Right forelimb (tissue), 1 donor: ENCODE data around the gene ARCN1.

Source experiments
- DNase-seq: peaks from one replicate; pipeline ENCODE4 v3.0.0-alpha.2; 2018

The ARCN1 gene

GRCh38 chr11:118572061-118572980, at the start of gene ARCN1:
TSS of gene ARCN1 (plus strand) at chr11:118572409. CDS start at chr11:118572548, 139 bp downstream.
- peak; percentile 94 for DNase-seq

GRCh38 chr11:118522571-118523072, 49.6 kb upstream of the ARCN1 start:
- DNase-seq: no peak

- no peak for DNase-seq
Measured at GRCh38 chr11:118524356-118524755, 47.9 kb upstream of the ARCN1 start.

DNA sequence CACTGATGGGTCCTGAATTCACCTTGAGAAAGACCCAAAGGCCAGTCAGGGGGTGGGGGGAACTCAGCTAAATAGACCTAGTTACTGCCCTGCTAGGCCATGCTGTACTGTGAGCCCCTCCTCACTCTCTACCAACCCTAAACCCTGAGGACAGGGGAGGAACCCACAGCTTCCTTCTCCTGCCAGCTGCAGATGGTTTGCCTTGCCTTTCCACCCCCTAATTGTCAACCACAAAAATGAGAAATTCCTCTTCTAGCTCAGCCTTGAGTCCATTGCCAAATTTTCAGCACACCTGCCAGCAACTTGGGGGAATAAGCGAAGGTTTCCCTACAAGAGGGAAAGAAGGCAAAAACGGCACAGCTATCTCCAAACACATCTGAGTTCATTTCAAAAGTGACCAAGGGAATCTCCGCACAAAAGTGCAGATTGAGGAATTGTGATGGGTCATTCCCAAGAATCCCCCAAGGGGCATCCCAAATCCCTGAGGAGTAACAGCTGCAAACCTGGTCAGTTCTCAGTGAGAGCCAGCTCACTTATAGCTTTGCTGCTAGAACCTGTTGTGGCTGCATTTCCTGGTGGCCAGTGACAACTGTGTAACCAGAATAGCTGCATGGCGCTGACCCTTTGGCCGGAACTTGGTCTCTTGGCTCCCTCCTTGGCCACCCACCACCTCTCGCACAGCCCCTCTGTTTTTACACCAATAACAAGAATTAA, 47.3 kb upstream of the ARCN1 start:
- no peak for DNase-seq

- DNase-seq: no peak
Measured at GRCh38 chr11:118526688-118527087, 45.5 kb upstream of the ARCN1 start.

GRCh38 chr11:118527109-118527508, 45.1 kb upstream of the ARCN1 start, which contains the start of gene TTC36:
TSS of gene TTC36 (plus strand) at chr11:118527474. CDS start at chr11:118527495, 21 bp downstream.
- DNase-seq: no peak

DNA sequence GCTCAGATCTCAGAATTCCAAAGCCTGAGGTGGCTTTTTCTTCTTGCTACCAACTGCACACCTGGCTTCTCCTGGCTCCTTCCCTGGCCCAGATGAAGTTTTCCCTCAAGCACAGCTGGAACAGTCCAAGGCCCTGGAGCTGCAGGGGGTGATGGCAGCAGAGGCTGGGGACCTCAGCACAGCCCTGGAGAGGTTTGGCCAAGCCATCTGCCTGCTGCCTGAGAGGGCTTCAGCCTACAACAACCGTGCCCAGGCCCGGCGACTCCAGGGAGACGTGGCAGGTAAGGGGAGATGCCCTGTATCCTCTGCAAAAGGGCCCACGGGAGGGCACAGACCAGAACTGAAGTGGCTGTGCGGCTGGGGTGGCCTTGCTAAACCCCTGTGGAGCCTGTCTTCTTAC, 43.7 kb upstream of the ARCN1 start:
- no peak for DNase-seq

DNA sequence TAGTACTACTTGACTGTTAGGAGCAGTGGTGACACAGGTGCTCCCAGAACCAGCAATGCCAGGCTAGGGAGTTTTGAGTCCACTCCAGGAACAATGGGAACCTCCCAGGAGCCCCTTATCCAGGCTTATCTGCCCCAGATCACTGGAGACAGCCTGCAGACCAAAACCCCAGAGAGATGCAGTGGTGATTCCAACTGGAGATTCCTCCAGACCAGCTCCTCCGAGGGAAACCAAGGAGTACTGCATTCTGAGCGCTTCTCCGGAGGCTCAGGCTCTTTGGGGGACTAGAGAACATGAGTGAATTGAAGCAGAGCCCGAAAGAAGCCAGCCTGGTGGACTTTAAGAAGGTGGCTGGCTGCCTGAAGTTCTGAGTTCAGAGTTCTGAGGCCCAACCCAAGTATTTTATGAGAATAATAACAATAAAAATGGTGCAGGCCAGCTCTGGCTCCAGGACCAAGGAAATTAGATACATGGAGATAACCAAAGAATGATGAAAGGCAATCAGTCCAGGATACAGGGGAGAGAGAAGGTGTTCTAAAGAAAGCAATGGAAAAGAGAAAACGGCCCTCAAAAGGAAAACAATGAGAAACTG, 42.5 kb upstream of the ARCN1 start:
- no peak for DNase-seq

DNA sequence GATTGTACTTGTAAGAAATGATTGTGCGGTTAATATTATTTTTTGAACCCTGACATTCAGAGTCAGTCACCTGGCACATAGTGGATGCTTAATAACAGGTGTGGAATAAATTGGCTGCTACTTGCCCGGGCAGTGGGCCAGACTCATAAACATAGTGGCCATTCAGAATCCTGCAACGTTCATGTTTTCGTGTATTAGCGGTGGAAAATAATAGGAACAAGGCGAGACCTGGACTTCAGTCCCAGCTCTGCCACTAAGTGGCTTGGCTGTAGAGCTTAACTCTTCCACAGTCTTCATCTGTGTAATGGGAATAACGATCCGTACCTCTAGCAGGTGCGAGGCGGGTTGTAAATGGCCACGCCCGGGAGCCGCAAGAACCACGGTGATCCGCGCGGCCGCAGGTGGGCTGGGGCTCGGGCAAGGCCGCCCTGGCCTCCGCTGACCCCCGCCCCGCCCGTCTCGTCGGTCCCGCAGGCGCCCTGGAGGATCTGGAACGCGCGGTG, 42.0 kb upstream of the ARCN1 start:
- DNase-seq: no peak

DNA sequence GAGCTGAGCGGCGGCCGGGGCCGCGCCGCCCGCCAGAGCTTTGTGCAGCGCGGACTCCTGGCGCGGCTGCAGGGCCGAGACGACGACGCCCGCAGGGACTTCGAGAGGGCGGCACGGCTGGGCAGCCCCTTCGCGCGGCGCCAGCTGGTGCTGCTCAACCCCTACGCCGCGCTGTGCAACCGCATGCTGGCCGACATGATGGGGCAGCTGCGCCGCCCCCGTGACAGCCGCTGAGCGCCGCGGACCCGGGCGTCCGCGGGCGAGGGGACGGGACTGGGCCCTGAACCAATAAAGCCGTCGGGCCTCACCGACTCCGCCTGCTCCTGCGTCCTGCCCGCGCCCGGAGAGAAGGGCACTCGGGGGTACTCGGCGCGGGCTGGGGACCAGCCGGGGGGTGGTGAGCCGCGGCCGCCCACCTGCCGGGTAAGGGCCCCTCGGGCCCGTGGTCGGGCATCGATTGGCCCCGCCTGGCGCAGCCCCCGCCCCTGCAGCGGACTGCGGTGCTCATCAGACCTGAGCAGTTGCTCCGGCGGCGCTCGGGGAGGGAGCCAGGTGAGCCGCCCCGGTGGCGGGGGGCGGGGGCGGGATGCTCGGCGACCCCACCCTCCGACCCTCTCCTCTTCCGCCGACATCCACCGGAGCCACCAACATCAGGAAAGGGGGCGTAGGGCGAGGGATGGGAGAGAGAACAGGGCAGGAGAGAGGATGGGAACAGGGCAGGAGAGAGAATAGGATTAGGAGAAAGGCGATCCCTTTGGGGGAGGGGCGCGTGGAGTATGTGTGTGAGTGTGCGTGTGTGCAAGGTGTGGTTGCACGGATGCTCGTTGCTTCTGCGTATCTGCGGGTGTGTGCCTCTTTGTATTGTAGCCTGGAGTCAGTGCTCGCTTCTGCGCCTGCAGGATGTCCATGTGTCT, 41.3 kb upstream of the ARCN1 start, which contains the start of gene TMEM25:
Gene TMEM25 (plus strand): TSS at position 510 of the 914 bp plus-strand sequence. CDS start 610 bp downstream, outside the sequence.
- peak; percentile 83 for DNase-seq

DNA sequence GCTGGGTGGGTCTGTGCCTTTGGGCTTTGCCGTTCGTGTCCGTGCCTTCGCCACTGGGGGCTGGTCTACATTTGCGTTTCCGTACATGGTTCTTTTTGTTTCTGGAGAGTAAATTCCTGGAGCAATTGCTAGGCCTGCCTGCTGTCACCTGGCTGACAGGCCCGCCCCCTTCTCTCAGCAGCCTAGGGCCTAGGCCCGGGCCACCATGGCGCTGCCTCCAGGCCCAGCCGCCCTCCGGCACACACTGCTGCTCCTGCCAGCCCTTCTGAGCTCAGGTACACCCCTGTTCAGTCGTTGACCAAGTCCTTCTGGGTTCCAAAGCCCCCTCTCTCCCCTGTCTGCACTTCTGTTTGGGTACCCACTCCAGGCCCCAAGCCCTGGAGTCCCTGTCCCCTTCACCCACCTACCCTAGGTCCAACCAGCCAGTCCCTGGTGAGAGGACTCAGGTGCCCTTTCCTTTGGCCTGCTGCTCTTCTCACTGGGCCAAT, 40.6 kb upstream of the ARCN1 start:
- DNase-seq: no peak

DNA sequence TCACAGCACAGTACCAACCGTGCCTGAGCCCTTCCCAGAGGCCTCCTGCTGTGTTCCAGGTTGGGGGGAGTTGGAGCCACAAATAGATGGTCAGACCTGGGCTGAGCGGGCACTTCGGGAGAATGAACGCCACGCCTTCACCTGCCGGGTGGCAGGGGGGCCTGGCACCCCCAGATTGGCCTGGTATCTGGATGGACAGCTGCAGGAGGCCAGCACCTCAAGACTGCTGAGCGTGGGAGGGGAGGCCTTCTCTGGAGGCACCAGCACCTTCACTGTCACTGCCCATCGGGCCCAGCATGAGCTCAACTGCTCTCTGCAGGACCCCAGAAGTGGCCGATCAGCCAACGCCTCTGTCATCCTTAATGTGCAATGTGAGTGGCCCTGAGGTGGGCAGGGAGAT, 40.1 kb upstream of the ARCN1 start:
- no peak for DNase-seq

GRCh38 chr11:118532852-118533768, 39.1 kb upstream of the ARCN1 start:
- no peak for DNase-seq

DNA sequence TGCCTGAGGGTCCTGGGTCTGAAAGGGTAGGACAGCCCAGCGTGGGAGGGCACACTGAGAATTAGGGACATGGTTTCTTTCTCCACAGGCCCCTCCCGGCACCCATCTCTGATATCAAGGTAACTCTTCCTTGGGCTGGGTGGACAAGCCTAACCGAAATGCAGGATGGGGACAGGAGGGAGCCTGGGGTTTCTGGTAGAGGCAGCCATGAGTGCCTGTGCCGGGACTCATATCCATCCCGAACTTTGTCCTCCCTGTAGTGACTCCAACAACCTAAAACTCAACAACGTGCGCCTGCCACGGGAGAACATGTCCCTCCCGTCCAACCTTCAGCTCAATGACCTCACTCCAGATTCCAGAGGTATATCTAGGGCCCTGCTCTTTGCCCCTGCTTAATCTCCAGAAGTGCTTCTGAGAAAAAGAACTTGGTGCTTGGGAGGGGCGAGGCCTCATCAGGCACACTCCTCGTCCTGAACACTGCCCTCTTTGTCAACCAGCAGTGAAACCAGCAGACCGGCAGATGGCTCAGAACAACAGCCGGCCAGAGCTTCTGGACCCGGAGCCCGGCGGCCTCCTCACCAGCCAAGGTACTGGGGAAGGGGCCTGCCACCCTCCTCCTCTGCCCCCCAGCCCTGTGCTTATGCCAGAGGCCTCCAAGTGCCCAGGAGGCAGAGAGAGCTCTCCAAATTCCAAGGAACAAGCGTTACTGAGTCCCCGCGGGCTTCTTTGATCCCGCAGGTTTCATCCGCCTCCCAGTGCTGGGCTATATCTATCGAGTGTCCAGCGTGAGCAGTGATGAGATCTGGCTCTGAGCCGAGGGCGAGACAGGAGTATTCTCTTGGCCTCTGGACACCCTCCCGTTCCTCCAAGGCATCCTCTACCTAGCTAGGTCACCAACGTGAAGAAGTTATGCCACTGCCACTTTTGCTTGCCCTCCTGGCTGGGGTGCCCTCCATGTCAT, 38.2 kb upstream of the ARCN1 start:
- no peak for DNase-seq

- no peak for DNase-seq
Measured at GRCh38 chr11:118535261-118535660, 36.9 kb upstream of the ARCN1 start.

GRCh38 chr11:118536726-118537125, 35.5 kb upstream of the ARCN1 start:
- no peak for DNase-seq

DNA sequence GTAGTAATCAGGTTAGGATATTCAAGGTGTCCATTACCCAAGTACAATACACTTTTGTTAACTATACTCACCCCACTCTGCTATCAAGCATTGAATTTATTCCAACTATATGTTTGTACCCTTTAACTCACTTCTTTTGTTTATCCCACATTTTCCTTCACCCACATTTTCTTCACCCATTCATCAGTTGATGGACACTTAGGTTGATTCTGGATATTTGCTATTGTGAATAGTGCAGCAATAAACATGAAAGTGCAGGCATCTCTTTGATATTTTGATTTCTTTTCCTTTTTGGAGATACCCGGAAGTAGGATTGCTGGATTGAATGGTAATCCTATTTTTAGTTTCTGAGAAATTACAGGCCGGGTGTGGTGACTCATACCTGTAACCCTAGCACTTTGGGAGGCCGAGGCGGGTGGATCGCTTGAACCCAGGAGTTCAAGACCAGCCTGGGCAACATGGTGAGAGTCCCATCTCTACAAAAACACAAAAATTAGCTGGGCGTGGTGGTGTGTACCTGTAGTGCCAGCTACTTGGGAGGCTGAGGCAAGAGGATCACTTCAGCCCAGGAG, 34.7 kb upstream of the ARCN1 start:
- no peak for DNase-seq

DNA sequence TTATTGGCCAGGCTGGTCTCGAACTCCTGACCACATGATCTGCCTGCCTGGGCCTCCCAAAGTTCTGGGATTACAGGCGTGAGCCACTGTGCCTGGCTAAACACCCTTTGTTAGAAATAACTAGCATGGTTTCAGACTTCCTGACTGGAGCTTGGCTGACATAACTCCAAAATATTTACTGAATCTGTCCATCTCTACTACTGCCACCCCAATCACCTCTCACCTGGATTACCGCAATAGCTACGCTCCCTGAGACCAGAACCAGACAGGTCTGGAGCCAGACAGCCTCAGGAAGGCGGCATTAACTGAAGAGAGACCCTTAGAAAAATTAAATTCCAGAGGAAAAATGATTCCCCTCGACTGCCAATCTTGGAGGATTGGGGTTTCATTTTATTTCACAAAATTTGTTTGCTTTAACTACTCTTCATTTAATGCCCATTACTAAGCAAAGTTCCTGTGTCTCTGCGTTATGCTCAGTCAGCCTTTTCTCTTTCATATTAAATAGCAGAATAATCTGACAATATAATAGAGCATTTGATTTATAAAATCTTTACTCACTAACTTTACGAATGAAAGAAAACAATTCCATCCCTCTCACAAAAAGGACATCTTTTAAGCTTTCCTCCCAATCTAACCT, 28.1 kb upstream of the ARCN1 start:
- DNase-seq: no peak
